Measurements from ENCODE around the gene HSPB2.

GRCh38 chr11:111906680-111907079 is 5.9 kb upstream of the HSPB2 start:
- TF ChIP-seq ELF4 (IDR thresholded peaks at IDR 0.05): no peak
- no peak for TF ChIP-seq FOXA1 (IDR thresholded peaks at IDR 0.05)
- TF ChIP-seq SP1 (IDR thresholded peaks at IDR 0.05): no peak
- no peak for TF ChIP-seq ARNT (IDR thresholded peaks at IDR 0.05)
- no peak for TF ChIP-seq BHLHE40 (IDR thresholded peaks at IDR 0.05; ENCODE audit: borderline replicate concordance)
- TF ChIP-seq SUZ12 (IDR thresholded peaks at IDR 0.05): no peak
- TF ChIP-seq PKNOX1 (IDR thresholded peaks at IDR 0.05): no peak
- no peak for TF ChIP-seq ZNF384 (IDR thresholded peaks at IDR 0.05)
- no peak for TF ChIP-seq FOXM1 (IDR thresholded peaks at IDR 0.05; ENCODE audit: borderline replicate concordance)
- no peak for TF ChIP-seq TARDBP (IDR thresholded peaks at IDR 0.05)
- no peak for TF ChIP-seq LEF1 (IDR thresholded peaks at IDR 0.05; ENCODE audit: borderline replicate concordance)

Data from HEK293T (cell line).